ENCODE data around the gene PVRIG. TPM values are rescaled to one million over a fixed set of nuclear protein-coding genes. Genes with fewer than 3 reads are reported as not detected.
A peak's percentile ranks its signal among the peaks of the same experiment; 100 is the strongest.

The PVRIG gene
- total RNA-seq, 1 donor from 2014 or later, result not detected

- H4K20me1 ChIP-seq (ENCODE audit: insufficient read depth, low read length), result peaks cover 16% of the 10 kb centered on the region
- no peak overlapping the region for H3K9ac ChIP-seq (ENCODE audit: low read length)
- no peak overlapping the region for H3K4me3 ChIP-seq (ENCODE audit: insufficient read depth, low read depth, low read length)
- FAIRE-seq, result no peak
- Mint-ChIP-seq H3K4me3 (ENCODE audit: unreplicated experiment) (peak overlapping the region; percentile 36), H3K9me3 (ENCODE audit: unreplicated experiment) (peaks cover 1% of the 10 kb centered on the region), H3K36me3 (ENCODE audit: low read depth, unreplicated experiment) (peaks cover 10% of the 10 kb centered on the region), H3K4me1 (ENCODE audit: low read depth, unreplicated experiment) (peaks cover 4% of the 10 kb centered on the region), H3K27me3 (ENCODE audit: low read depth, unreplicated experiment) (peaks cover 44% of the 10 kb centered on the region), H3K27ac (ENCODE audit: unreplicated experiment) (no peak overlapping the region)
- no peaks in the 10 kb centered on the region for H3K36me3 ChIP-seq (ENCODE audit: insufficient read depth, low read length)
- no peaks in the 10 kb centered on the region for H3K27me3 ChIP-seq (ENCODE audit: insufficient read depth, low read length)
- peaks cover 6% of the 10 kb centered on the region for H3K9me3 ChIP-seq (ENCODE audit: insufficient read depth, low read depth, low read length)
- H3K4me2 ChIP-seq (ENCODE audit: low read length), result peak overlapping the region; percentile 32
- H3K4me1 ChIP-seq (ENCODE audit: insufficient read depth, low read length), result no peaks in the 10 kb centered on the region
- H2AFZ ChIP-seq (ENCODE audit: low read depth, low read length), result no peak overlapping the region
- no peak overlapping the region for H3K27ac ChIP-seq (ENCODE audit: low read depth, low read length)
- TF ChIP-seq, protein P1, sequence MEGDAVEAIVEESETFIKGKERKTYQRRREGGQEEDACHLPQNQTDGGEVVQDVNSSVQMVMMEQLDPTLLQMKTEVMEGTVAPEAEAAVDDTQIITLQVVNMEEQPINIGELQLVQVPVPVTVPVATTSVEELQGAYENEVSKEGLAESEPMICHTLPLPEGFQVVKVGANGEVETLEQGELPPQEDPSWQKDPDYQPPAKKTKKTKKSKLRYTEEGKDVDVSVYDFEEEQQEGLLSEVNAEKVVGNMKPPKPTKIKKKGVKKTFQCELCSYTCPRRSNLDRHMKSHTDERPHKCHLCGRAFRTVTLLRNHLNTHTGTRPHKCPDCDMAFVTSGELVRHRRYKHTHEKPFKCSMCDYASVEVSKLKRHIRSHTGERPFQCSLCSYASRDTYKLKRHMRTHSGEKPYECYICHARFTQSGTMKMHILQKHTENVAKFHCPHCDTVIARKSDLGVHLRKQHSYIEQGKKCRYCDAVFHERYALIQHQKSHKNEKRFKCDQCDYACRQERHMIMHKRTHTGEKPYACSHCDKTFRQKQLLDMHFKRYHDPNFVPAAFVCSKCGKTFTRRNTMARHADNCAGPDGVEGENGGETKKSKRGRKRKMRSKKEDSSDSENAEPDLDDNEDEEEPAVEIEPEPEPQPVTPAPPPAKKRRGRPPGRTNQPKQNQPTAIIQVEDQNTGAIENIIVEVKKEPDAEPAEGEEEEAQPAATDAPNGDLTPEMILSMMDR (IDR thresholded peaks at IDR 0.05; ENCODE audit: insufficient read depth, low read depth, low read length), result no peak
- TF ChIP-seq EZH2 (IDR thresholded peaks at IDR 0.05; ENCODE audit: insufficient read depth, low read length), result no peak
- H3K79me2 ChIP-seq (ENCODE audit: insufficient read depth, low read length), result peaks cover 16% of the 10 kb centered on the region
- DNase-seq (ENCODE audit: low read depth), result no peak
Measured at GRCh38 chr7:100175296-100175935, 44.3 kb upstream of the PVRIG start.

DNA sequence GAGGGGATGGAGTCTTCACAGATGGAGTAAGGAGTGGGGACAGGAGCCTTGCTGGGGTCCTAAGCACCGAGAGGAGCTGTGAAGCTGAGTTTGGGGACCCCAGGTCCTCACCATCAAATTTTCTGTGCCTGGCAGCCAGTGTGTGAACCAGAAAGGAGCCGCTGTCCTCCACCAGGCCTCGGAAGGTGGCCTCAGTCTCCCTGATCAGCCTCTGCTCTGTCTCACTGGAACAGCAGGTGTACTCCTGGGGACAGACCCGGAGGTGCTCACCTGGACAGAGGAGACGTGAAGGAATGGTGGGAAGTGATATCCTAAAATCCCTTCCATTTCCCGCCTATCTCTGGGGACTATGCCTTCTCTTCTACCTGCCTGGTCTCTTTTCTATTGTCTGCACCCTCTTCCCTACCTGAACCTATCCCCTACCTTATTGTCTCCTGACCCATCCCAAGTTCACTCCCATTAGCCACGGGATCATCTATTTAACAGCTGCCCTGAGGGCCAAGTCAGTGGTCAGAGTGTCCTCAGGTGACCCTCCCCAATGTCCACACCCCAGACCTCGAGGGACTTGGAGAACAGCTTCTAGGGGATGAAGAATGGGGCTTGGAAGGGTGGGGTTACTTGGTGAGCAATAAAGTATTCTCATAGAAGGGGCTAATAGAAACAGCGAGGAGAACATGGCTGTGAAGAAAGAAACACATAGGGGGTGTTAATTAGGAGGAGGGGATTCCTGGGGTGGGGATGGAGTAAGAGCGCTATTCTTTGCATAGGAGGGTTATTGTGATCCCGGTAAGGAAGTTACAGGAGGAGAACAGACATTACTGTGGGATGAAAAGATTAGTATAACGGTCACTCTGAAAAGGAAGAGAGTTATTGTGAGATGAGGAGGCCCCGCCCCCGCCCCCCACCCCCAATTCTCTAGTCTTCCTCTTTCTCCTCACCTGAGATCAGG lies 43.4 kb upstream of the PVRIG start:
- Histone ChIP-seq H3K4me2 (ENCODE audit: low read length) (peak overlapping the region; percentile 99), H3K9me3 (ENCODE audit: insufficient read depth, low read depth, low read length) (peaks cover 6% of the 10 kb centered on the region), H3K79me2 (ENCODE audit: insufficient read depth, low read length) (peaks cover 16% of the 10 kb centered on the region), H3K27ac (ENCODE audit: low read depth, low read length) (no peak overlapping the region), H2AFZ (ENCODE audit: low read depth, low read length) (peak overlapping the region; percentile 97), H3K36me3 (ENCODE audit: insufficient read depth, low read length) (no peaks in the 10 kb centered on the region), H3K9ac (ENCODE audit: low read length) (peak overlapping the region; percentile 91), H3K4me1 (ENCODE audit: insufficient read depth, low read length) (no peaks in the 10 kb centered on the region), H3K4me3 (ENCODE audit: insufficient read depth, low read depth, low read length) (peak overlapping the region; percentile 92), H3K27me3 (ENCODE audit: insufficient read depth, low read length) (no peaks in the 10 kb centered on the region), H4K20me1 (ENCODE audit: insufficient read depth, low read length) (peaks cover 16% of the 10 kb centered on the region)
- peaks cover 42% of the 10 kb centered on the region for H3K27me3 Mint-ChIP-seq (ENCODE audit: low read depth, unreplicated experiment)
- peaks cover 8% of the 10 kb centered on the region for H3K36me3 Mint-ChIP-seq (ENCODE audit: low read depth, unreplicated experiment)
- peak overlapping the region; percentile 89 for H3K4me3 Mint-ChIP-seq (ENCODE audit: unreplicated experiment)
- H3K27ac Mint-ChIP-seq (ENCODE audit: unreplicated experiment), result no peak overlapping the region
- FAIRE-seq (no peak), DNase-seq (ENCODE audit: low read depth) (no peak)
- H3K4me1 Mint-ChIP-seq (ENCODE audit: low read depth, unreplicated experiment), result peaks cover 2% of the 10 kb centered on the region
- H3K9me3 Mint-ChIP-seq (ENCODE audit: unreplicated experiment), result no peaks in the 10 kb centered on the region
- TF ChIP-seq, protein P1 (IDR thresholded peaks at IDR 0.05; ENCODE audit: insufficient read depth, low read depth, low read length), result no peak
- no peak for TF ChIP-seq EZH2 (IDR thresholded peaks at IDR 0.05; ENCODE audit: insufficient read depth, low read length)

Measured in astrocyte (in vitro differentiated cells and primary cell).